H1 (cell line): Measurements from ENCODE around the gene LRRC23. TPM values are rescaled to one million over a fixed set of nuclear protein-coding genes. Genes with fewer than 3 reads are reported as not detected.
A peak's percentile ranks its signal among the peaks of the same experiment; 100 is the strongest.

Source experiments
- CTCF ChIA-PET: fragments of 300-600 bp; sonication (Branson Sonifier 250); formaldehyde crosslinking; loops from one replicate; lab custom pipeline; 2021; ENCODE audit not compliant: partially characterized antibody; lab: Charles Lee
- POLR2A ChIA-PET: fragments of 300-600 bp; sonication (Branson Sonifier 250); formaldehyde crosslinking; loops from one replicate; lab custom pipeline; 2021; ENCODE audit warnings: inconsistent platforms; ENCODE audit not compliant: partially characterized antibody; lab: Charles Lee
- DNase-seq, 2 experiments: peaks; one replicate each; pipeline versions ENCODE4 v3.0.0 to v3.0.0-alpha.2; 2010 to 2022; ENCODE audit warnings: low spot score in 2 of 2, low read depth in 1 of 2, mixed read lengths in 1 of 2
- FAIRE-seq: peaks from 2 replicates; lab custom pipeline; 2011; peaks lifted over from hg19 to GRCh38; lab: Jason Lieb, UNC
- H2AFZ ChIP-seq: 2 replicates; pipeline ENCODE4 v1.8.1; 2012; ENCODE audit warnings: low read length, inconsistent platforms
- H2AK5ac ChIP-seq: 2 replicates; pipeline ENCODE4 v1.6.1; 2013; ENCODE audit warnings: low read depth, low read length
- H2BK120ac ChIP-seq: replicated peaks from 2 replicates; pipeline ENCODE3; 2013; ENCODE audit warnings: low read depth, low read length, inconsistent platforms
- H2BK12ac ChIP-seq: 2 replicates; pipeline ENCODE4 v1.6.1; 2013; ENCODE audit warnings: low read depth, low read length
- H2BK15ac ChIP-seq: 2 replicates; pipeline ENCODE4 v1.6.1; 2013; ENCODE audit warnings: low read length
- H2BK20ac ChIP-seq: 2 replicates; pipeline ENCODE4 v1.6.1; 2013; ENCODE audit warnings: low read length
- H2BK5ac ChIP-seq: 2 replicates; pipeline ENCODE4 v1.6.1; 2013; ENCODE audit warnings: low read depth, low read length
- H3K14ac ChIP-seq: 2 replicates; pipeline ENCODE4 v1.6.1; 2013; ENCODE audit warnings: inconsistent platforms; ENCODE audit not compliant: insufficient read length
- H3K18ac ChIP-seq: 2 replicates; pipeline ENCODE4 v1.6.1; 2013; ENCODE audit warnings: low read length; ENCODE audit errors: extremely low read depth
- H3K23ac ChIP-seq: 2 replicates; pipeline ENCODE4 v1.6.1; 2013; ENCODE audit warnings: inconsistent platforms; ENCODE audit not compliant: insufficient read length
- H3K23me2 ChIP-seq: 2 replicates; pipeline ENCODE4 v1.6.1; 2013; ENCODE audit warnings: low read depth, low read length
- H3K27ac ChIP-seq: 2 replicates; pipeline ENCODE4 v1.6.1; 2011; ENCODE audit warnings: low read depth, low read length, inconsistent platforms
- H3K27me3 ChIP-seq, 4 experiments: replicated peaks in 1 of 4; 1 replicate in 1 of 4; 2 replicates in 3 of 4; pipeline versions ENCODE4 v1.6.1 to v1.8.1; 2011 to 2013; ENCODE audit warnings: low read length in 3 of 4, mild to moderate bottlenecking in 3 of 4, inconsistent platforms in 2 of 4, mixed read lengths in 2 of 4, moderate library complexity in 1 of 4; ENCODE audit not compliant: control insufficient read depth in 3 of 4, insufficient read depth in 3 of 4; ENCODE audit errors: extremely low read depth in 1 of 4
- H3K36me3 ChIP-seq, 4 experiments: 2 replicates each; pipeline versions ENCODE4 v1.6.1 to v1.8.1; 2011 to 2013; ENCODE audit warnings: mild to moderate bottlenecking in 4 of 4, low read length in 3 of 4, moderate library complexity in 2 of 4, control low read depth in 1 of 4, inconsistent platforms in 1 of 4; ENCODE audit not compliant: insufficient read depth in 4 of 4, control insufficient read depth in 2 of 4
- H3K4ac ChIP-seq: replicated peaks from 2 replicates; pipeline ENCODE3; 2013; ENCODE audit warnings: low read length, low read depth, mixed read lengths, inconsistent platforms; ENCODE audit not compliant: insufficient read length
- H3K4me1 ChIP-seq, 4 experiments: replicated peaks in 1 of 4; 1 replicate in 1 of 4; 2 replicates in 3 of 4; pipeline versions ENCODE4 v1.6.1 to v1.8.1; 2011 to 2013; ENCODE audit warnings: low read length in 3 of 4, inconsistent platforms in 2 of 4, mixed read lengths in 1 of 4; ENCODE audit not compliant: insufficient read depth in 4 of 4, control insufficient read depth in 3 of 4
- H3K4me2 ChIP-seq, 2 experiments: 2 replicates each; pipeline versions ENCODE4 v1.6.1 to v1.8.1; 2011 to 2013; ENCODE audit warnings: low read depth in 2 of 2, low read length in 2 of 2, control low read depth in 1 of 2, inconsistent platforms in 1 of 2, mild to moderate bottlenecking in 1 of 2; ENCODE audit not compliant: insufficient read depth in 1 of 2
- H3K4me3 ChIP-seq, 4 experiments: fragments of 200-600, 300-600 bp in 1 of 4; sonication (generic), shearing (Covaris generic), sonication (Bioruptor Twin) in 1 of 4; 2 replicates each; pipeline versions ENCODE4 v1.5.1 to v1.8.1; 2011 to 2016; ENCODE audit warnings: low read length in 4 of 4, low read depth in 3 of 4, control low read depth in 2 of 4, inconsistent platforms in 2 of 4, mild to moderate bottlenecking in 2 of 4, mixed read lengths in 1 of 4, moderate library complexity in 1 of 4; ENCODE audit not compliant: insufficient read depth in 2 of 4; ENCODE audit errors: extremely low read depth in 1 of 4
- H3K56ac ChIP-seq: replicated peaks from 2 replicates; pipeline ENCODE3; 2013; ENCODE audit warnings: low read depth, mild to moderate bottlenecking, mixed read lengths, low read length, inconsistent platforms; ENCODE audit not compliant: insufficient read length
- H3K79me1 ChIP-seq: 2 replicates; pipeline ENCODE4 v1.6.1; 2013; ENCODE audit warnings: low read depth, low read length, control low read depth
- H3K79me2 ChIP-seq, 2 experiments: 2 replicates each; pipeline versions ENCODE4 v1.6.1 to v1.8.1; 2012 to 2013; ENCODE audit warnings: low read length in 2 of 2, mild to moderate bottlenecking in 2 of 2, inconsistent platforms in 1 of 2; ENCODE audit not compliant: insufficient read depth in 2 of 2, control insufficient read depth in 1 of 2
- H3K9ac ChIP-seq, 4 experiments: replicated peaks in 1 of 4; 1 replicate in 1 of 4; 2 replicates in 3 of 4; pipeline versions ENCODE4 v1.6.1 to v1.8.1; 2011 to 2013; ENCODE audit warnings: low read depth in 3 of 4, low read length in 3 of 4, control low read depth in 2 of 4, mild to moderate bottlenecking in 2 of 4, moderate library complexity in 2 of 4, inconsistent platforms in 1 of 4; ENCODE audit errors: extremely low read depth in 1 of 4
- H3K9me3 ChIP-seq, 2 experiments: 2 replicates each; pipeline versions ENCODE4 v1.6.1 to v1.8.1; 2012 to 2013; ENCODE audit warnings: mild to moderate bottlenecking in 2 of 2, moderate library complexity in 2 of 2, control low read depth in 1 of 2, inconsistent platforms in 1 of 2, low read depth in 1 of 2, low read length in 1 of 2, mixed read lengths in 1 of 2; ENCODE audit not compliant: insufficient read depth in 2 of 2
- H4K20me1 ChIP-seq, 2 experiments: replicated peaks in 1 of 2; 2 replicates each; pipeline versions ENCODE3 to v1.8.1; 2011 to 2013; ENCODE audit warnings: inconsistent platforms in 2 of 2, low read length in 2 of 2, mild to moderate bottlenecking in 1 of 2; ENCODE audit not compliant: insufficient read depth in 2 of 2, control insufficient read depth in 1 of 2
- H4K5ac ChIP-seq: 2 replicates; pipeline ENCODE4 v1.6.1; 2013; ENCODE audit warnings: low read length, low read depth, mixed read lengths, inconsistent platforms; ENCODE audit not compliant: insufficient read length
- H4K8ac ChIP-seq: 2 replicates; pipeline ENCODE4 v1.8.0; 2013; ENCODE audit warnings: mild to moderate bottlenecking, moderate library complexity, low read length, inconsistent platforms; ENCODE audit not compliant: insufficient read depth; ENCODE audit errors: extremely low read depth
- H4K91ac ChIP-seq: replicated peaks from 2 replicates; pipeline ENCODE3; 2013; ENCODE audit warnings: low read length, mixed read lengths, inconsistent platforms; ENCODE audit not compliant: insufficient read length
- BACH1 ChIP-seq: IDR thresholded peaks from 2 replicates; pipeline ENCODE4 v1.6.1; 2012; ENCODE audit warnings: low read length, improper control_type of control experiment
- HDAC2 ChIP-seq, 2 experiments: fragments of 300-600 bp in 1 of 2; sonication (generic) in 1 of 2; IDR thresholded peaks; 2 replicates each; pipeline ENCODE4 v1.6.1; 2011 to 2012; ENCODE audit warnings: low read depth in 2 of 2, low read length in 2 of 2, mild to moderate bottlenecking in 2 of 2, moderate library complexity in 2 of 2, borderline replicate concordance in 1 of 2, inconsistent platforms in 1 of 2
- RXRA ChIP-seq: IDR thresholded peaks from 2 replicates; pipeline ENCODE4 v1.6.1; 2011; ENCODE audit warnings: low read depth, mild to moderate bottlenecking, low read length, moderate library complexity; ENCODE audit not compliant: insufficient read depth
- SIN3A ChIP-seq, 2 experiments: IDR thresholded peaks in 1 of 2; conservative IDR thresholded peaks in 1 of 2; 2 replicates each; pipeline ENCODE4 v1.6.1; 2011 to 2012; ENCODE audit warnings: low read length in 2 of 2, improper control_type of control experiment in 1 of 2, low read depth in 1 of 2, mild to moderate bottlenecking in 1 of 2
- SIX5 ChIP-seq: IDR thresholded peaks from 2 replicates; pipeline ENCODE4 v1.6.1; 2011; ENCODE audit warnings: mild to moderate bottlenecking, low read depth, low read length
- SP2 ChIP-seq: IDR thresholded peaks from 2 replicates; pipeline ENCODE4 v1.6.1; 2012; ENCODE audit warnings: mild to moderate bottlenecking, low read length, inconsistent platforms
- SRF ChIP-seq: IDR thresholded peaks from 2 replicates; pipeline ENCODE4 v1.6.1; 2011; ENCODE audit warnings: mild to moderate bottlenecking, low read depth, low read length, moderate library complexity
- USF2 ChIP-seq: IDR thresholded peaks from 2 replicates; pipeline ENCODE4 v1.6.1; 2011; ENCODE audit warnings: low read length, improper control_type of control experiment
- WGBS, 2 experiments: shearing (Covaris generic) in 1 of 2; methylation state at CpG; one replicate each; pipeline versions ENCODE4 v1.1.6 to v1.1.7; 2013 to 2015; ENCODE audit warnings: low lambda C conversion rate in 2 of 2, mixed read lengths in 2 of 2, inconsistent platforms in 1 of 2, low coverage in 1 of 2, missing lambda C conversion rate in 1 of 2; ENCODE audit not compliant: insufficient replicate concordance in 2 of 2, insufficient coverage in 1 of 2, insufficient read length in 1 of 2; ENCODE audit errors: extremely low coverage in 1 of 2, missing lambda C conversion rate in 1 of 2; 5-methylcytosine and 5-hydroxymethylcytosine counted together
- polyA plus RNA-seq, 7 experiments: library from polyadenylated mRNA; depleted of rRNA in 3 of 7; stranded (reverse) in 5 of 7; unstranded in 2 of 7; fragments of >200 nt in 5 of 7; fragments of 200-250 nt in 2 of 7; gene quantifications; 1 replicate in 5 of 7; 2 replicates in 1 of 7; 4 replicates in 1 of 7; pipeline versions ENCODE4 v1.2.1 to v1.2.3, GENCODE V29; 2011 to 2013; ENCODE audit warnings: missing spikeins in 2 of 7, mixed read lengths in 2 of 7
- total RNA-seq: library from RNA; stranded (reverse); fragmentation: NEBNext Ultra II Directional; extraction: Animal tissue kit (Norgen Biotek cat#: 25700); gene quantifications from 2 replicates; pipeline ENCODE4 v1.2.1, GENCODE V29; 2021

Gene LRRC23
- total and polyA plus RNA-seq, 2 of the 8 experiments (the other 6 are each of a cell fraction or from before 2014, with no cell fraction given) = 2.5 to 3.6 TPM

GRCh38 chr12:6929466-6930452 is 25.1 kb downstream of the LRRC23 start:
- ChIA-PET CTCF (interaction anchor here (0.6 to 20.2 kb wide), 6 partner anchors 10 to 60 kb away, joined by 3 to 253 read pairs (median 6); partner anchors contain the start of genes C12orf57, RNU7-1, SPSB2 and TPI1), POLR2A (interaction anchor here (1.0 to 44.0 kb wide), 9 partner anchors 8 to 290 kb away, joined by 3 to 1596 read pairs (median 3); partner anchors contain the start of genes C12orf57, EMG1, ENO2 and LRRC23)
- H3K18ac ChIP-seq = no peak overlapping the region
- no peak overlapping the region for H3K4ac ChIP-seq
- peaks cover 27% of the 10 kb centered on the region for H3K23me2 ChIP-seq
- H3K4me2 ChIP-seq = peak overlapping the region; percentile 84 to 90
- no peak overlapping the region for H4K5ac ChIP-seq
- no peak overlapping the region for H3K14ac ChIP-seq
- no peak overlapping the region for H2BK15ac ChIP-seq
- TF ChIP-seq RXRA = no peak
- TF ChIP-seq SRF = no peak
- TF ChIP-seq BACH1 = no peak
- TF ChIP-seq SIN3A (conservative IDR thresholded peaks at IDR 0.05 in 1 of 2, IDR thresholded peaks at IDR 0.05 in 1 of 2; ENCODE audit: low read depth in 1 of 2, low read length in 2 of 2) = no peak
- TF ChIP-seq USF2 = no peak
- TF ChIP-seq SP2 = no peak
- no peak for TF ChIP-seq HDAC2 (IDR thresholded peaks at IDR 0.05; ENCODE audit: borderline replicate concordance in 1 of 2, low read depth in 2 of 2, low read length in 2 of 2)
- TF ChIP-seq SIX5 = no peak
- DNase-seq = no peak
- peak overlapping the region; percentile 75; the same call in 1 of the 2 replicates for H2BK12ac ChIP-seq
- 91% methylated on average over 7 of the region's 7 CpGs; no CpG with 5 or more reads in 1 of the 2 experiments for WGBS, 2 experiments
- H3K27me3 ChIP-seq = no peaks in the 10 kb centered on the region
- H2BK120ac ChIP-seq = no peak overlapping the region
- peaks cover 17 to 23% of the 10 kb centered on the region in 2 experiments for H4K20me1 ChIP-seq
- peak overlapping the region; percentile 90 to 99 (median 92) for H3K4me3 ChIP-seq
- peaks cover 6 to 18% (median 13%) of the 10 kb centered on the region in 4 experiments; a peak in 7 of 8 replicates for H3K36me3 ChIP-seq
- peaks cover 9 to 26% (median 13%) of the 10 kb centered on the region in 4 experiments for H3K4me1 ChIP-seq
- H2AK5ac ChIP-seq = peak overlapping the region; percentile 55; the same call in 1 of the 2 replicates
- no peak for FAIRE-seq
- peaks cover 27 to 39% of the 10 kb centered on the region in 2 experiments for H3K79me2 ChIP-seq
- no peak overlapping the region for H2AFZ ChIP-seq
- H3K23ac ChIP-seq = no peak overlapping the region
- H3K79me1 ChIP-seq = peaks cover 17% of the 10 kb centered on the region
- H3K9me3 ChIP-seq = no peaks in the 10 kb centered on the region
- H4K91ac ChIP-seq = no peak overlapping the region
- no peak overlapping the region for H3K56ac ChIP-seq
- H2BK20ac ChIP-seq = 0 out of 2 replicates have a peak overlapping the region, but pooled peaks have one; percentile 23
- H2BK5ac ChIP-seq = peak overlapping the region; percentile 71; the same call in 1 of the 2 replicates
- H3K9ac ChIP-seq = peak overlapping the region in 2 of 4 experiments; percentile 35 to 39; a peak in 3 of 7 replicates
- no peak overlapping the region for H3K27ac ChIP-seq
- no peak overlapping the region for H4K8ac ChIP-seq
